Osteocyte (in vitro differentiated cells): ENCODE results near the gene SLC25A19. TPM values are rescaled to one million over a fixed set of nuclear protein-coding genes. Genes with fewer than 3 reads are reported as not detected.

ENCODE experiments used
- DNase-seq: peaks from one replicate; pipeline ENCODE4 v3.0.0; 2021; ENCODE audit warnings: mixed read lengths; ENCODE audit not compliant: unreplicated experiment; ENCODE audit errors: extremely low spot score
- H3K27ac Mint-ChIP-seq: one replicate; pipeline ENCODE4 v1.8.0; 2021; ENCODE audit warnings: mild to moderate bottlenecking, mixed read lengths; ENCODE audit not compliant: unreplicated experiment
- H3K27me3 Mint-ChIP-seq: one replicate; pipeline ENCODE4 v1.8.0; 2021; ENCODE audit warnings: mixed read lengths; ENCODE audit not compliant: unreplicated experiment
- H3K36me3 Mint-ChIP-seq: one replicate; pipeline ENCODE4 v1.8.0; 2021; ENCODE audit warnings: mixed read lengths; ENCODE audit not compliant: unreplicated experiment
- H3K4me1 Mint-ChIP-seq: one replicate; pipeline ENCODE4 v1.8.0; 2021; ENCODE audit warnings: mixed read lengths; ENCODE audit not compliant: unreplicated experiment
- H3K4me3 Mint-ChIP-seq: one replicate; pipeline ENCODE4 v1.8.0; 2021; ENCODE audit warnings: mild to moderate bottlenecking, moderate library complexity, mixed read lengths; ENCODE audit not compliant: unreplicated experiment
- H3K9me3 Mint-ChIP-seq: one replicate; pipeline ENCODE4 v1.8.0; 2021; ENCODE audit warnings: mixed read lengths; ENCODE audit not compliant: unreplicated experiment
- total RNA-seq: library from RNA; stranded (reverse); gene quantifications from 2 replicates; pipeline ENCODE4 v1.2.1, GENCODE V29; 2021
- TF ChIP-seq, protein P1 (sequence below): fragments of 200-600 bp; sonication (generic); IDR thresholded peaks from 2 replicates; pipeline ENCODE4 v1.5.0; 2021; ENCODE audit warnings: antibody characterized with exemption, mild to moderate bottlenecking, moderate library complexity

The SLC25A19 gene
- total RNA-seq, 1 donor from 2014 or later = 8.6 TPM

- Mint-ChIP-seq H3K9me3 (no peaks in the 10 kb centered on the region), H3K27me3 (no peaks in the 10 kb centered on the region), H3K4me3 (no peak overlapping the region), H3K27ac (peak overlapping the region; percentile 52), H3K36me3 (peaks cover 5% of the 10 kb centered on the region), H3K4me1 (peaks cover 13% of the 10 kb centered on the region)
- TF ChIP-seq, protein P1, sequence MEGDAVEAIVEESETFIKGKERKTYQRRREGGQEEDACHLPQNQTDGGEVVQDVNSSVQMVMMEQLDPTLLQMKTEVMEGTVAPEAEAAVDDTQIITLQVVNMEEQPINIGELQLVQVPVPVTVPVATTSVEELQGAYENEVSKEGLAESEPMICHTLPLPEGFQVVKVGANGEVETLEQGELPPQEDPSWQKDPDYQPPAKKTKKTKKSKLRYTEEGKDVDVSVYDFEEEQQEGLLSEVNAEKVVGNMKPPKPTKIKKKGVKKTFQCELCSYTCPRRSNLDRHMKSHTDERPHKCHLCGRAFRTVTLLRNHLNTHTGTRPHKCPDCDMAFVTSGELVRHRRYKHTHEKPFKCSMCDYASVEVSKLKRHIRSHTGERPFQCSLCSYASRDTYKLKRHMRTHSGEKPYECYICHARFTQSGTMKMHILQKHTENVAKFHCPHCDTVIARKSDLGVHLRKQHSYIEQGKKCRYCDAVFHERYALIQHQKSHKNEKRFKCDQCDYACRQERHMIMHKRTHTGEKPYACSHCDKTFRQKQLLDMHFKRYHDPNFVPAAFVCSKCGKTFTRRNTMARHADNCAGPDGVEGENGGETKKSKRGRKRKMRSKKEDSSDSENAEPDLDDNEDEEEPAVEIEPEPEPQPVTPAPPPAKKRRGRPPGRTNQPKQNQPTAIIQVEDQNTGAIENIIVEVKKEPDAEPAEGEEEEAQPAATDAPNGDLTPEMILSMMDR = no peak
- no peak for DNase-seq
Observed at GRCh38 chr17:75277664-75278071, 11.6 kb downstream of the SLC25A19 start.

DNA sequence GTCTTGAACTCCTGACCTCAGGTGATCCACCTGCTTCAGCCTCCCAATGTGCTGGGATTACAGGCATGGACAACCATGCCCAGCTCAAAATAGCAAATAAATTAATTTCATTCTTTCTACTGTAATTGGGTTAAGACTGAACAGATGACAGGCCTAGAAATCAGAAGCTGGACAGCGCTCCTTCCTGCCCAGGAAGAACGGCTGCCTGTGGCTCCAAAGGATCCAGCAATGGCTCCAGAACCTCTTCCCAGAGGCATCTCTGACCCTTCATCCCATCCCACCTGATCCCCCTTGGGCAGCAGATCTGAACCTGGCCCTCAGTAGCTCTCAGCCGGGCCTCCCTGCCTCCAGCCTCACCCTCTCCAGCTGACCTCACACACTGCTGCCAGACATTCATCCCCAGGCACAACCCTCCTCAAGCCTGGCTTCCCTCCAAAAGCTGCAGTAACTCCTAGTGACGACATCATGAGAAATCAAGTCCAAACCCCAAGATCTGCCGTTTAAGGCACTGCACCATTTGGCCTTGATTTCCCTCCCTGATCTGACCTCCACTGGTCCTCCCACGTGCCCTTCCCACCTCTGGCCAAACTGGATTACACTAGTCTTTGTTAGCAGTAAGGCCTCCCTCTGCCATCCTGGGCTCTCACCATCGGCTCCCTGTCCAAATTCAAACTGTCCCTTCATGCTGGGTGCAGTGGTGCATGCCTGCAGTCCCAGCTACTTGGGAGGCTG lies 15.1 kb downstream of the SLC25A19 start:
- Mint-ChIP-seq H3K4me3 (no peak overlapping the region), H3K9me3 (no peaks in the 10 kb centered on the region), H3K27me3 (no peaks in the 10 kb centered on the region), H3K4me1 (peaks cover 26% of the 10 kb centered on the region), H3K27ac (no peak overlapping the region), H3K36me3 (no peaks in the 10 kb centered on the region)
- TF ChIP-seq, protein P1 = no peak
- no peak for DNase-seq

DNA sequence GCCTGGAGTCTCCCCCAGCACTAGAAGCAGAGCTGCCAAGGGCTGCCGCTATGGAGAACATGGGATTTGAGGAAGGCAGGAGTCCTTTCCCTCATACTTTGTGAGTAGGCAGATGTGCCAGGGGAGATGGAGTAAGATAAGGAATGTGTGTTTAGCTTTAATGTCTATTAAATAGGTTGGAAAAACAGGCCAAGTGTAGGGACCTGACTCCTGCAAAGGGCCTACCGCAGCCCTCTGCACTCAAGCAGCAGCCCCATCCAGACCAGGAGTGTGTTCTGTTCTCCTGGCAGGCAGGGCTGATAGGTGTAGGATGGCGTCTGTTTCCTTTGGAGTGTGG lies 16.4 kb downstream of the SLC25A19 start:
- TF ChIP-seq, protein P1 = no peak
- H3K27ac Mint-ChIP-seq = no peak overlapping the region
- H3K27me3 Mint-ChIP-seq = no peaks in the 10 kb centered on the region
- no peaks in the 10 kb centered on the region for H3K36me3 Mint-ChIP-seq
- DNase-seq = no peak
- no peaks in the 10 kb centered on the region for H3K9me3 Mint-ChIP-seq
- H3K4me1 Mint-ChIP-seq = peaks cover 24% of the 10 kb centered on the region
- H3K4me3 Mint-ChIP-seq = no peak overlapping the region

GRCh38 chr17:75271955-75272847 lies 17.0 kb downstream of the SLC25A19 start:
- Mint-ChIP-seq H3K4me3 (peak overlapping the region; percentile 77), H3K27me3 (no peaks in the 10 kb centered on the region), H3K36me3 (no peaks in the 10 kb centered on the region), H3K27ac (no peak overlapping the region), H3K4me1 (peaks cover 18% of the 10 kb centered on the region), H3K9me3 (no peaks in the 10 kb centered on the region)
- DNase-seq = no peak
- TF ChIP-seq, protein P1 = no peak
